ENCODE measurements around the gene ZBTB20. TPM values are rescaled to one million over a fixed set of nuclear protein-coding genes. Genes with fewer than 3 reads are reported as not detected.

The ZBTB20 gene
- total and polyA plus RNA-seq, 4 donors: 0.88 to 83.2 (median 20.4) TPM

DNA sequence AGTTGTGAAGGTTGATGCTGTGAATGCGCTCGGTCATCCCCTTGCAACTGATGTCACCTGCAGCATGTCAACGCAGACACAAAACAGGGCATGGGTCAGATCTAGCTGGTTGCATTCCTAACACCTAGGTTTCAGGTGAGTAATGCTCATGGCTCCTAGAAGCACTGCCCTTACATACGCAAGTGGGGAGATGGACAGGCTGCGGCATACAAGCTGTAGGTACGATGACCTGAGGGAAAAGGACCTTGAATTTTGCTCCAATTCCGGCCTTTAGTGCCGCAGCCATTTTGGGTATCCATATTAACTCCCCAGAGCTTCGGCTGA is 795.3 kb downstream of the ZBTB20 start:
- no peak for DNase-seq (ENCODE audit: low spot score)
- Histone ChIP-seq H3K4me1 (ENCODE audit: control insufficient read depth in 4 of 4, insufficient read depth in 4 of 4, low read length in 3 of 4) (no peaks in the 10 kb centered on the region), H3K36me3 (ENCODE audit: control insufficient read depth in 4 of 4, insufficient read depth in 3 of 4, low read depth in 1 of 4, low read length in 3 of 4) (peaks cover 9 to 32% (median 26%) of the 10 kb centered on the region in 4 donors), H3K9me3 (ENCODE audit: control insufficient read depth in 4 of 4, low read length in 3 of 4) (peaks cover 0 to 4% (median 0%) of the 10 kb centered on the region in 4 donors), H3K27ac (ENCODE audit: low read depth in 1 of 2, low read length in 2 of 2) (no peak overlapping the region), H3K27me3 (ENCODE audit: control insufficient read depth in 4 of 4, insufficient read depth in 4 of 4, low read length in 3 of 4) (no peaks in the 10 kb centered on the region), H3K4me3 (ENCODE audit: low read depth in 1 of 3, low read length in 3 of 3) (no peak overlapping the region), H3K9ac (ENCODE audit: low read depth in 1 of 2, low read length in 2 of 2) (no peak overlapping the region)
- no peak for TF ChIP-seq RAD21 (IDR thresholded peaks at IDR 0.05)
- WGBS: 98% methylated on average over 9 of the region's 9 CpGs

DNA sequence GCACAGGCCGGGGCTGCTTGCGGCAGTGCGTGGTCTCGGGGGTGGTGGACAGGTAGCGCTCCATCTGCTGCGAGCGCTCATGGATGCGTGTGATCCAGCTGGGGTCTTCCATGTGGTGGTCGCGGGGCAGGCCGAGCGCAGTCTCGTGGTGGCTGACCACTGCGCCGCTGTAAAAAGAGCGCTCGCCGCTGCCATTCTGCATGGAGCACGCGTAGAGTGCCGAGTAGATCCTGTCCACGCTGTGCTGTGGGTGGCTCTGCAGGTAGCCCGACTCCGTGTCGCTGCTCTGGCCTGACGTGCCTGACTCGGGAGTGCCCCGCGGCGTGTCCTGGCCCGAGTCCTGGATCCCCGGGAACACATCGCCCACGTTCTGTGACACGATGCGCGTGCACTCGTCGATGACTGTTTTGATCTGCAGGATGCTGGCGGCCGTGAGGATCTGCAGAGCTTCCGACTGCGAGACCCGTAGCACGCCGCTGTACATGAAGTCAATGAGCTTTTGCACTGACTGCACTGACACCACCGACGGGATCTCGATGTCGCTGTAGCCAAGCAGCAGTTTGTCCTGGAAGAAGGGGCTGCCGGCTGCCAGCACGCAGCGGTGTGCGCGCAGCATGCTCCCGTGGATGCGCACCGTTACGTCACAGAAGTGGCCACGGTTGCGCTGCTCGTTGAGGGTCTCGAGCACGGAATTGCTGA is 795.8 kb downstream of the ZBTB20 start:
- H3K27ac ChIP-seq (ENCODE audit: low read depth in 1 of 2, low read length in 2 of 2): no peak overlapping the region
- H3K9ac ChIP-seq (ENCODE audit: low read depth in 1 of 2, low read length in 2 of 2): no peak overlapping the region
- no peaks in the 10 kb centered on the region for H3K27me3 ChIP-seq (ENCODE audit: control insufficient read depth in 4 of 4, insufficient read depth in 4 of 4, low read length in 3 of 4)
- H3K4me1 ChIP-seq (ENCODE audit: control insufficient read depth in 4 of 4, insufficient read depth in 4 of 4, low read length in 3 of 4): no peaks in the 10 kb centered on the region
- H3K9me3 ChIP-seq (ENCODE audit: control insufficient read depth in 4 of 4, low read length in 3 of 4): peaks cover 0 to 4% (median 0%) of the 10 kb centered on the region in 4 donors
- H3K4me3 ChIP-seq (ENCODE audit: low read depth in 1 of 3, low read length in 3 of 3): no peak overlapping the region
- DNase-seq (ENCODE audit: low spot score): no peak
- TF ChIP-seq RXRA (IDR thresholded peaks at IDR 0.05) (no peak), HNF4A (conservative IDR thresholded peaks at IDR 0.05) (no peak), EGR1 (IDR thresholded peaks at IDR 0.05; ENCODE audit: low read depth in 2 of 2) (no peak), RAD21 (IDR thresholded peaks at IDR 0.05) (no peak), FOXA2 (IDR thresholded peaks at IDR 0.05) (no peak), GABPA (IDR thresholded peaks at IDR 0.05 in 1 of 2, conservative IDR thresholded peaks at IDR 0.05 in 1 of 2) (no peak), TAF1 (conservative IDR thresholded peaks at IDR 0.05) (no peak), JUND (IDR thresholded peaks at IDR 0.05) (no peak), FOXA1 (IDR thresholded peaks at IDR 0.05) (no peak), NR2F2 (IDR thresholded peaks at IDR 0.05) (no peak), YY1 (IDR thresholded peaks at IDR 0.05) (no peak), HNF4G (IDR thresholded peaks at IDR 0.05) (no peak)
- TF ChIP-seq, protein P1, sequence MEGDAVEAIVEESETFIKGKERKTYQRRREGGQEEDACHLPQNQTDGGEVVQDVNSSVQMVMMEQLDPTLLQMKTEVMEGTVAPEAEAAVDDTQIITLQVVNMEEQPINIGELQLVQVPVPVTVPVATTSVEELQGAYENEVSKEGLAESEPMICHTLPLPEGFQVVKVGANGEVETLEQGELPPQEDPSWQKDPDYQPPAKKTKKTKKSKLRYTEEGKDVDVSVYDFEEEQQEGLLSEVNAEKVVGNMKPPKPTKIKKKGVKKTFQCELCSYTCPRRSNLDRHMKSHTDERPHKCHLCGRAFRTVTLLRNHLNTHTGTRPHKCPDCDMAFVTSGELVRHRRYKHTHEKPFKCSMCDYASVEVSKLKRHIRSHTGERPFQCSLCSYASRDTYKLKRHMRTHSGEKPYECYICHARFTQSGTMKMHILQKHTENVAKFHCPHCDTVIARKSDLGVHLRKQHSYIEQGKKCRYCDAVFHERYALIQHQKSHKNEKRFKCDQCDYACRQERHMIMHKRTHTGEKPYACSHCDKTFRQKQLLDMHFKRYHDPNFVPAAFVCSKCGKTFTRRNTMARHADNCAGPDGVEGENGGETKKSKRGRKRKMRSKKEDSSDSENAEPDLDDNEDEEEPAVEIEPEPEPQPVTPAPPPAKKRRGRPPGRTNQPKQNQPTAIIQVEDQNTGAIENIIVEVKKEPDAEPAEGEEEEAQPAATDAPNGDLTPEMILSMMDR (IDR thresholded peaks at IDR 0.05; ENCODE audit: low read depth, low read length, missing input control): no peak
- TF ChIP-seq, protein P2, sequence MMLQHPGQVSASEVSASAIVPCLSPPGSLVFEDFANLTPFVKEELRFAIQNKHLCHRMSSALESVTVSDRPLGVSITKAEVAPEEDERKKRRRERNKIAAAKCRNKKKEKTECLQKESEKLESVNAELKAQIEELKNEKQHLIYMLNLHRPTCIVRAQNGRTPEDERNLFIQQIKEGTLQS (IDR thresholded peaks at IDR 0.05): no peak
- TF ChIP-seq, protein P3, sequence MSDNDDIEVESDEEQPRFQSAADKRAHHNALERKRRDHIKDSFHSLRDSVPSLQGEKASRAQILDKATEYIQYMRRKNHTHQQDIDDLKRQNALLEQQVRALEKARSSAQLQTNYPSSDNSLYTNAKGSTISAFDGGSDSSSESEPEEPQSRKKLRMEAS (IDR thresholded peaks at IDR 0.05): no peak
- TF ChIP-seq, protein P4, sequence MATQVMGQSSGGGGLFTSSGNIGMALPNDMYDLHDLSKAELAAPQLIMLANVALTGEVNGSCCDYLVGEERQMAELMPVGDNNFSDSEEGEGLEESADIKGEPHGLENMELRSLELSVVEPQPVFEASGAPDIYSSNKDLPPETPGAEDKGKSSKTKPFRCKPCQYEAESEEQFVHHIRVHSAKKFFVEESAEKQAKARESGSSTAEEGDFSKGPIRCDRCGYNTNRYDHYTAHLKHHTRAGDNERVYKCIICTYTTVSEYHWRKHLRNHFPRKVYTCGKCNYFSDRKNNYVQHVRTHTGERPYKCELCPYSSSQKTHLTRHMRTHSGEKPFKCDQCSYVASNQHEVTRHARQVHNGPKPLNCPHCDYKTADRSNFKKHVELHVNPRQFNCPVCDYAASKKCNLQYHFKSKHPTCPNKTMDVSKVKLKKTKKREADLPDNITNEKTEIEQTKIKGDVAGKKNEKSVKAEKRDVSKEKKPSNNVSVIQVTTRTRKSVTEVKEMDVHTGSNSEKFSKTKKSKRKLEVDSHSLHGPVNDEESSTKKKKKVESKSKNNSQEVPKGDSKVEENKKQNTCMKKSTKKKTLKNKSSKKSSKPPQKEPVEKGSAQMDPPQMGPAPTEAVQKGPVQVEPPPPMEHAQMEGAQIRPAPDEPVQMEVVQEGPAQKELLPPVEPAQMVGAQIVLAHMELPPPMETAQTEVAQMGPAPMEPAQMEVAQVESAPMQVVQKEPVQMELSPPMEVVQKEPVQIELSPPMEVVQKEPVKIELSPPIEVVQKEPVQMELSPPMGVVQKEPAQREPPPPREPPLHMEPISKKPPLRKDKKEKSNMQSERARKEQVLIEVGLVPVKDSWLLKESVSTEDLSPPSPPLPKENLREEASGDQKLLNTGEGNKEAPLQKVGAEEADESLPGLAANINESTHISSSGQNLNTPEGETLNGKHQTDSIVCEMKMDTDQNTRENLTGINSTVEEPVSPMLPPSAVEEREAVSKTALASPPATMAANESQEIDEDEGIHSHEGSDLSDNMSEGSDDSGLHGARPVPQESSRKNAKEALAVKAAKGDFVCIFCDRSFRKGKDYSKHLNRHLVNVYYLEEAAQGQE (IDR thresholded peaks at IDR 0.05): no peak
- TF ChIP-seq, protein P5, sequence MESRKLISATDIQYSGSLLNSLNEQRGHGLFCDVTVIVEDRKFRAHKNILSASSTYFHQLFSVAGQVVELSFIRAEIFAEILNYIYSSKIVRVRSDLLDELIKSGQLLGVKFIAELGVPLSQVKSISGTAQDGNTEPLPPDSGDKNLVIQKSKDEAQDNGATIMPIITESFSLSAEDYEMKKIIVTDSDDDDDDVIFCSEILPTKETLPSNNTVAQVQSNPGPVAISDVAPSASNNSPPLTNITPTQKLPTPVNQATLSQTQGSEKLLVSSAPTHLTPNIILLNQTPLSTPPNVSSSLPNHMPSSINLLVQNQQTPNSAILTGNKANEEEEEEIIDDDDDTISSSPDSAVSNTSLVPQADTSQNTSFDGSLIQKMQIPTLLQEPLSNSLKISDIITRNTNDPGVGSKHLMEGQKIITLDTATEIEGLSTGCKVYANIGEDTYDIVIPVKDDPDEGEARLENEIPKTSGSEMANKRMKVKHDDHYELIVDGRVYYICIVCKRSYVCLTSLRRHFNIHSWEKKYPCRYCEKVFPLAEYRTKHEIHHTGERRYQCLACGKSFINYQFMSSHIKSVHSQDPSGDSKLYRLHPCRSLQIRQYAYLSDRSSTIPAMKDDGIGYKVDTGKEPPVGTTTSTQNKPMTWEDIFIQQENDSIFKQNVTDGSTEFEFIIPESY (IDR thresholded peaks at IDR 0.05): no peak
- peaks cover 9 to 31% (median 25%) of the 10 kb centered on the region in 4 donors for H3K36me3 ChIP-seq (ENCODE audit: control insufficient read depth in 4 of 4, insufficient read depth in 3 of 4, low read depth in 1 of 4, low read length in 3 of 4)
- 98% methylated on average over 64 of the region's 64 CpGs for WGBS

Measured in liver (tissue), 9 donors.